ENCODE measurements around the gene TTC23L. TPM values are rescaled to one million over a fixed set of nuclear protein-coding genes. Genes with fewer than 3 reads are reported as not detected.

Gene TTC23L
- total and polyA plus RNA-seq, 2 donors from 2014 or later = 0.39 to 1.7 TPM

Other genes starting within 250 kb of the TTC23L start
- 60.3 TPM for gene RAI14, start 182.8 kb upstream of the TTC23L start, total RNA-seq
- 13.2 TPM for gene RAI14, start 182.8 kb upstream of the TTC23L start, polyA plus RNA-seq (ENCODE audit: insufficient read depth, low read depth, low replicate concordance)
- 14.8 TPM for gene RAD1, start 76.3 kb downstream of the TTC23L start, total RNA-seq
- gene RAD1, start 76.3 kb downstream of the TTC23L start, polyA plus RNA-seq (ENCODE audit: insufficient read depth, low read depth, low replicate concordance) = 15.3 TPM
- gene BRIX1, start 76.5 kb downstream of the TTC23L start, total RNA-seq = 22.9 TPM
- gene BRIX1, start 76.5 kb downstream of the TTC23L start, polyA plus RNA-seq (ENCODE audit: insufficient read depth, low read depth, low replicate concordance) = 23.1 TPM
- gene DNAJC21, start 90.4 kb downstream of the TTC23L start, total RNA-seq = 45.0 TPM
- gene DNAJC21, start 90.4 kb downstream of the TTC23L start, polyA plus RNA-seq (ENCODE audit: insufficient read depth, low read depth, low replicate concordance) = 24.5 TPM
- 8.0 TPM for gene AGXT2, start 208.8 kb downstream of the TTC23L start, total RNA-seq
- gene AGXT2, start 208.8 kb downstream of the TTC23L start, polyA plus RNA-seq (ENCODE audit: insufficient read depth, low read depth, low replicate concordance) = 215 TPM

Measured in kidney (tissue), 2 donors.